ELR (cell line): Measurements from ENCODE around the gene QPRT.
"Not testable (repeated sequence)": the region's sequence is repeated elsewhere in the genome, so short reads cannot be mapped to it uniquely, and the experiment has no call there.

Experiments
- DNase-seq: peaks from one replicate; pipeline ENCODE4 v3.0.0-alpha.2; 2015; ENCODE audit warnings: low read depth

The QPRT gene

DNA sequence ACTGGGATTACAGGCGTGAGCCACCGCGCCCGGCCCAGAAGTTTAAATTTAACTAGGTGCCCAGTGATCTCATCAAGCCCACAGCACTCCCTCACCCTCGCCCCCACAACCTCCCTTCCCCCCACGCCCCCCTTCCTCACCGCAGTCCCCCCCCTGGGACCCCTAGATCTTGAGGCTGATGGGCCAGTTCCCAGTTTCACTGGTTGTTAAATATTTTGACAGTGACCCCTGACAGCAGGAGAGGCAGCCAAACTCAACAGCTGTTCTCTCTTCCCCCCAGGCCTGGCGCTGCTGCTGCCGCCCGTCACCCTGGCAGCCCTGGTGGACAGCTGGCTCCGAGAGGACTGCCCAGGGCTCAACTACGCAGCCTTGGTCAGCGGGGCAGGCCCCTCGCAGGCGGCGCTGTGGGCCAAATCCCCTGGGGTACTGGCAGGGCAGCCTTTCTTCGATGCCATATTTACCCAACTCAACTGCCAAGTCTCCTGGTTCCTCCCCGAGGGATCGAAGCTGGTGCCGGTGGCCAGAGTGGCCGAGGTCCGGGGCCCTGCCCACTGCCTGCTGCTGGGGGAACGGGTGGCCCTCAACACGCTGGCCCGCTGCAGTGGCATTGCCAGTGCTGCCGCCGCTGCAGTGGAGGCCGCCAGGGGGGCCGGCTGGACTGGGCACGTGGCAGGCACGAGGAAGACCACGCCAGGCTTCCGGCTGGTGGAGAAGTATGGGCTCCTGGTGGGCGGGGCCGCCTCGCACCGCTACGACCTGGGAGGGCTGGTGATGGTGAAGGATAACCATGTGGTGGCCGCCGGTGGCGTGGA, 15.6 kb downstream of the QPRT start:
- DNase-seq = no peak

DNA sequence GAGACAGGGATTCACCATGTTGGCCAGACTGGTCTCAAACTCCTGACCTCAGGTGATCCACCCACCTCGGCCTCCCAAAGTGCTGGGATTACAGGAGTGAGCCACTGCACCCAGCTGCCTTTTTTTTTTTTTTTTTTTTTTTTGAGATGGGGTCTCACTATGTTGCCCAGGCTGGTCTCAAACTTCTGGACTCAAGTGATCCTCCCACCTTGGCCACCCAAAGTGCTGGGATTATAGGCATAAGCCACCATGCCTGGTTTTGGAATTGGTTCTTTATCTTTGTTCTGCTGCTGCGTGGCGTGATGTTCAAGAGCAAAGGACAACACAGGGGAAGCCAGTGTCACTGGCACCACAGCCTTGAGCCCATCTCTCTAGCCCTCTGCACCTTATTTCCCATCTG, 16.7 kb downstream of the QPRT start:
- DNase-seq = not testable (repeated sequence)

DNA sequence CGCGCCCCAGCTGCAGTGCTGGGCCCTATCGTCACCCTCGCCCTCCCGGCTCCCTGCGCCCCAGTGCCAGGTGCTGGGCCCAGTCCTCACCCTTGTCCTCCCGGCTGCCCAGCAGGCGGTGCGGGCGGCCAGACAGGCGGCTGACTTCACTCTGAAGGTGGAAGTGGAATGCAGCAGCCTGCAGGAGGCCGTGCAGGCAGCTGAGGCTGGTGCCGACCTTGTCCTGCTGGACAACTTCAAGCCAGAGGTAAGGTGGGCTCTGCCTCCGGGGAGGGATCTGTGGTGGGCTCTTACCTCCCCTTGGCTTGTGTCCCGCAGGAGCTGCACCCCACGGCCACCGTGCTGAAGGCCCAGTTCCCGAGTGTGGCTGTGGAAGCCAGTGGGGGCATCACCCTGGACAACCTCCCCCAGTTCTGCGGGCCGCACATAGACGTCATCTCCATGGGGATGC, 17.9 kb downstream of the QPRT start:
- DNase-seq = no peak

DNA sequence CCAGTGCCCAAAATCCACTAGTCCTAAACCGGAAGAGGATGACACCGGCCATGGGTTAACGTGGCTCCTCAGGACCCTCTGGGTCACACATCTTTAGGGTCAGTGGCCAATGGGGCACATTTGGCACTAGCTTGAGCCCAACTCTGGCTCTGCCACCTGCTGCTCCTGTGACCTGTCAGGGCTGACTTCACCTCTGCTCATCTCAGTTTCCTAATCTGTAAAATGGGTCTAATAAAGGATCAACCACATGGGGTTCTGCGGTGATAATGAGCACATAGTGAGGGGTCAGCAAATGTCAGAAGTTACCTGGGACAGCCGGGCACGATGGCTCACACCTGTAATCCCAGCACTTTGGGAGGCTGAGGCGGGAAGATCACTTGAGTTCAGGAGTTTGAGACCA, 18.4 kb downstream of the QPRT start:
- DNase-seq = no peak

DNA sequence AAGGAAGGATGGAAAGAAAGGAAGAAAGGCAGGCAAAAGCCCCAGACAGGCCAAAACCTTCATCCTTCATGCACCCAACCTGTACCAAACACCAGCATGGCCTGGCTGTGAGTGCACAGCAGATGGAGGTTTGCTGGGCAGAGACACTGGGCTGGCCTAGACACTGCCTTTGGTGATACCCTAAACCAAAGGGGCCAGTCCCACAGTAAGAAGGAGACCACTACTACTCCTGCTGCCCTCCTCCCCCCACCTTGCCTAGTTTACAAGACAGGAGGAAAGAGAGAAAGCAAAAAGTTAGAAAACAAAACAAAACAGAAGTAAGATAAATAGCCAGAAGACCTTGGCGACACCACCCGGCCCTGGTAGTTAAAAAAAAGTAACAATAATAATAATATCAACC, 19.1 kb downstream of the QPRT start:
- DNase-seq = no peak

DNA sequence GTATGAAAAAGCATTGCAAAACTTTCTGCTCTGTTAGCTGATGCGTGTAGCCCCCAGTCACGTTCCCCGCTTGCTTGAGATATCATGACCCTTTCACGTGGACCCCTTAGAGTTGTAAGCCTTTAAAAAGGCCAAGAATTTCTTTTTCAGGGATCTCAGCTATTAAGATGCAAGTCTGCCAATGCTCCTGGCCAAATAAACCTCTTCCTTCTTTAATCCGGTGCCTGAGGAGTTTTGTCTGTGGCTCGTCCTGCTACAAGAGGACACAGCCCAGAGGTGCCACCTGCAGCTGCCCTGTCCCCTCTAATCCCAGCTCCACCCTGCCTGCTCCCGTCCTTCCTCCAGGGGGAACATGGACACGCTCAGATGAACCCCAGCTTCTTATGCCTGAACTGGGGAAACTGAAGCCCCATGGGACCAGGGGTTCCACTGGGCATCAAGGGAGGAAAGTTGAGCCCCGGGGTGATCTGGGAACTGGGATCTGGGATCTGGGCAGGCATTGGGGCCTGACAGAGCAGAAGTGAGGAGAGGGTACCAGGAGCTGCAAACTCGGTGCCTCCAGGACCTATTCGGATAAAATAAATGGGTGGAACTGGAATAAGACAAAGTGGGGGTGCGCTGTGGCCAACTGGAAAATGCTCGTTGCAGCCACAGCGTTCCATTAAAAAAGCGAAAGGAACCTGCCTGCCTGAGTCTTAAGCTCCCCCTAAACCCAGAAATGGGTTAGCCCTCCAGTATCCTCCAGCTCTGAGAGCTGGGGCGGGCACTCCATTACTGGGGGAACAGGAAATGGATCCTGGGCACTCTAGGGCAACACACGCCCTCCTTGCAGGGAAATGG, 19.7 kb downstream of the QPRT start:
- DNase-seq = no peak

DNA sequence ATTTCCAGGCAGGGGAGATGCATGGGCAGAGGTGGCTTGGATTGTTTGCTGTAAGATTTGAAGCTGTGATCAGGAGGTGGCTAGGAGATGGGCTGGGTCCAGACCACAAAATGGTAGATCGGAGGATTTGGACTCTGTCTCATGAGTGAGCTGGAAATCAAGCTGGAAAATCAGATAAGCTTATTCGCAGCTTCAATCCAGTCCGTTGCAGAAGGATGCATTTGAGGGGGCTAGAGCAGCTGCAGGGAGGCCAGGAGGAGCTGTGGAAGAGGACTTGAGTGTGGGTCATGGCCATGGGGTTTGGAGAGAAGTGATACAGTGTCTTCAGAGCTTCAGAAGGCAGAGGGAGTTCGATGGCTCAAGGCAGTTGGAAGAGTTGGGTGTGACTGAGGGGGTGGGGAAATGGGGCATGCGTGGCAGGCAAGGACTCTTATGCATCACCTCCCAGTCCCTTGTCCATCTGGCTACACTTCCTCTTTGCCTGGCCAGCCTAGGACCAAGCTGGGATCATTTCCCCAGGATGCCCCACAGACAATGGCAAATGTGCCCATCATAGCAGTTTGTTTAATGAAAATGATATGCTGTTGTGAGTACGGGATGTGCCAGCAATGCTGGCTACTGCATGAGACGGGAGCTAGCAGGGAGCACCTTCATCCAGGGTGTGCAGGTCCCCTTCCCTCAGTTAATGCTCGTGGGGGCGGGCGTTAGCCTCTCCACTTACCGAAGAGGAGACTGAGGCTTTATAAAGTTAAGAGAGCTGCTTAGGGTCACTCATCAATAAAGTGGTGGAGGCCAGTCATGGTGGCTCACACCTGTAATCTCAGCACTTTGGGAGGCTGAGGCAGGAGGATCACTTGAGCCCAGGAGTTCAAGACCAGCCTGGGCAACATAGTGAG, 20.6 kb downstream of the QPRT start:
- DNase-seq = no peak

DNA sequence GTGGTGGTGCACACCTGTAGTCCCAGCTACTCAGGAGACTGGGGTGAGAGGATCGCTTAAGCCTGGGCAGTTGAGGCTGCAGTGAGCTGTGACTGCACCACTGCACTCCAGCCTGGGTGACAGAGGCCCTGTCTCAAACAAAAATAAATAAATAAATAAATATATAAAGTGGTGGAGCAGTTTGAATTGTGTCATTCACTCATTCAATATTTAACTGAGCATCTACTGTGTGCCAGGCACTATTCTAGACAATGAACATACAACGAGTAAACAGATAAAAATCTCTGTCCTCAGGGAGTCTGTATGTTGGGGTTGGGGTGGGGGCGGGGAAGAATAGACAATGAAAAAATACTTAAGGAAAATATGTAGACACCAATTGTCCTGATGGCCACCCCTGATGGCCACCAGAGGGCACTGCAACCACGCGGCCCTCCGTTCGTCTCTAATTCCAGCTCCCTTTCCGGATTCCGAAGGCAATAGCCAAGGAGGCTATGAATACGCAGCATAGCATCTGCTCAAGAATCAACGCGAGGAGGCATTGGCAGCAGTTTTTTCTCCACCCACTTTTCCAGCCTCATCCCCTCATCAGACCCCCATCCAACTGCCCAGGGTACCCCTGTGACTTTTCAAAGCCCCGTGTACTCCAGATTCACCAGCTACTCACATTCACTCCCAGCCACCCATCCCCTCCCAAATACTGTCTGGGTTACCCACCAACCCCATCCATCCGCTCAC, 21.4 kb downstream of the QPRT start:
- DNase-seq = peak; percentile 87

DNA sequence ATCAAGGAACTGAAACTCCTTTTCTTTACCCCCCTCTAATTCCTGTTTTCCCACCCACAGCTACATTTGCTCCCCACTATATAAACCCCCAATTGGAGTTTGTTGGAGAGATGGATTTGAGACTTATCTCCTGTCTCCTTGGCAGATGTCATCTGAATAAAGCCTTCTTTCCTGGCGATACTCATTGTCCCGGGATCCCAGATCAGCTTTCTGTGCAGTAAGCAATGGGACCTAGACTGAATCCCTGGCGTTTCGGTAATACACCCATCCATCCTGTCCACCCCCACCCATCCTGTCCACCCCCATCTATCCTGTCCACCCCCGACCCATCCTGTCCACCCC, 22.2 kb downstream of the QPRT start:
- no peak for DNase-seq

DNA sequence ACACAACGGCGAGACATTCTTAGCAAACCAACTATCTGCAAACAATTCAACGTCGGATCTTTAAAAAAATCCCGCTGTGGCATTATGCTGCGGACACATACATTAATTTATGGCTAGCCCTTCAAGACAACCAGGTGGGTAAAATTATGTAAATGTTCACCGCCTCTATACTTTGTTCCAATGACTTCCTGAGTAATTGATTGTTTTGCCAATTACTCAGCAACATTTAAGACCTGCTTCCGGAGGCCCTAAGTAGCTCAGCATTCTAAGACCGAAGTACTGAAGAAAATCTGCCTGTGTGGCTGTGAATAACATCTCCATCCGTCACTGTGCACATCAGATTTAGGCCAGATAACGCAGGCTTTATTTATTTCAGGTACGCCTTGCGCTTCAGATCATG, 23.3 kb downstream of the QPRT start:
- no peak for DNase-seq

DNA sequence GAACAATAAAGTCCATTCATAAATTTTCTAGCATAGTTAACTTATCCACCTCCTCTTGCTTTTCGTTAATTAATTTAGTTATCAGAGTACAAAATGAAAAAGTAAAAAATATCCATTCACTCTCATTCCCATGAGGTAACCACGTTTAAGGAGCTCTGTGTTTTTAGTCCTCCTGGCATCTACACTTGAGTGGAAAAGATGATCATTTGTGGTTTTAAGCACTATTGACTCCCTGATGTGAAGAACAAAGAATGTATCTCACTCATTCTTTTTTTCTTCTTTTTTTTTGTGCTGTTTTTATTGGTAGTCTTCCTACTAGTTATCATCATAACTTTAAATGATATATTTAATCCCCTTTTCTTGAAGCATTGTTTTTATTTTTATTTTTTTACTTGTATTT, 26.1 kb downstream of the QPRT start:
- no peak for DNase-seq

DNA sequence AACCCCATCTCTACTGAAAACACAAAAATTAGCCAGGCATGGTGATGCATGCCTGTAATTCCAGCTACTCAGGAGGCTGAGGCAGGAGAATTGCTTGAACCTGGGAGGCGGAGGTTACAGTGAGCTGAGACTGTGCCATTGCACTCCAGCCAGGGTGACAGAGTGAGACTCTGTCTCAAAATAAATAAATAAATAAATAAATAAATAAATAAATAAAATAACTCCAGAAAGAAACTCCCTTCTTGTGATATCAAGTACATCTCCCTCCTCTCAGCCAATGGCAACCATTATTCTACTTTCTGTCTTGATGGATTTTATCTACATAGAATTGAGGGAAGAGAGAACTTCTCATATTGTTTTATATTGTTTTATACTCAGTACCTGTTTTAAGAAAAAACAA, 28.2 kb downstream of the QPRT start:
- not testable (repeated sequence) for DNase-seq

DNA sequence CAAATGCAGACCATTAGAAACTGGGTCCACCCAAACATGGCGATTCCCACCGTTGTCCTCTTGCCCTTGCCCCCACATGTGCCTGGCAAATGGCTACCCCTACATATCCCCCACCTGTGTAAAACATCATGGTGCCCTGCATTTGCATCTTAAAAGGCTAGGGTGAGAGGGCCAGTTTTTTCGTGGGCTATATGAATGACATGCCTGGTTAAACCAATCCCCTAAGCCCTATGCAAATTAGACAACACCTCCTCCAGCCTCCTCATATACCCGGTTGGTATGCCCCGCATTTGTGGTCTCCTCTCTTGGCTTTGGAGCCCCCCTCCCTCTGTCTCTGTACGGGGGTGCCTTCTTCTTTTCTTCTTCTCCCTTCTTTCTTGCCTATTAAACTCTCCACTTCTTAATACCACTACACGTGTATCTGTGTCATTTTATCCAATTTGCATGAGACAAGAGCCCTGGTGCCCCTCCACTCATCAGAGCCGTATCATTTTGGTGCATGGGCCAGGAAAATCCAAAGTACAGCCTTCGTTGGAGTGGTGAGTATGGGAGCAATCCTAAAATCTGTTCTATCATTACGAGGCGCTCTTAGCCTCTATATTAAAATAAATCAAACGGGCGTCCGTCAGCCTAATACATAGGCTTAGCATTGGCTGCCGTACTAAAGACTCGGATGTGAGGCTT, 30.1 kb downstream of the QPRT start:
- no peak for DNase-seq

DNA sequence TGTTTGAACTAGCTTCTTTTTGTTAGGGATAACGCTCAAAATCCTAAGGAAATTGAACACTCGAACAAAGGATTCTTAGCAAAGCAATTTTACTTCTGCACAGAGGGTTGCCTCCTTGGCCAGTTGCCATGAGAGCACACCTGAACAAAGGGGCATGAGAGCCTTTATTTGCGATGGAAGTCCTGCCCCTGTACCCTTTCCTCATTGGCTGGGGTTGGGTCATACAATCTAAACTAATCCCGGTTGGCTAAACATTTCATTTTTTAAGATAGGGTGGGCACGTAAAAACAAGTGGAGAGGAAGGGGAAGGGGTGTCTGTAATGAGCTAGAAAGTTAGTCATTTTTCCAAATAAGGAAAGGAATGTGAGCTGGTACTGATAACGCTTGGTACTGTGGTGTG, 30.7 kb downstream of the QPRT start:
- not testable (repeated sequence) for DNase-seq

DNA sequence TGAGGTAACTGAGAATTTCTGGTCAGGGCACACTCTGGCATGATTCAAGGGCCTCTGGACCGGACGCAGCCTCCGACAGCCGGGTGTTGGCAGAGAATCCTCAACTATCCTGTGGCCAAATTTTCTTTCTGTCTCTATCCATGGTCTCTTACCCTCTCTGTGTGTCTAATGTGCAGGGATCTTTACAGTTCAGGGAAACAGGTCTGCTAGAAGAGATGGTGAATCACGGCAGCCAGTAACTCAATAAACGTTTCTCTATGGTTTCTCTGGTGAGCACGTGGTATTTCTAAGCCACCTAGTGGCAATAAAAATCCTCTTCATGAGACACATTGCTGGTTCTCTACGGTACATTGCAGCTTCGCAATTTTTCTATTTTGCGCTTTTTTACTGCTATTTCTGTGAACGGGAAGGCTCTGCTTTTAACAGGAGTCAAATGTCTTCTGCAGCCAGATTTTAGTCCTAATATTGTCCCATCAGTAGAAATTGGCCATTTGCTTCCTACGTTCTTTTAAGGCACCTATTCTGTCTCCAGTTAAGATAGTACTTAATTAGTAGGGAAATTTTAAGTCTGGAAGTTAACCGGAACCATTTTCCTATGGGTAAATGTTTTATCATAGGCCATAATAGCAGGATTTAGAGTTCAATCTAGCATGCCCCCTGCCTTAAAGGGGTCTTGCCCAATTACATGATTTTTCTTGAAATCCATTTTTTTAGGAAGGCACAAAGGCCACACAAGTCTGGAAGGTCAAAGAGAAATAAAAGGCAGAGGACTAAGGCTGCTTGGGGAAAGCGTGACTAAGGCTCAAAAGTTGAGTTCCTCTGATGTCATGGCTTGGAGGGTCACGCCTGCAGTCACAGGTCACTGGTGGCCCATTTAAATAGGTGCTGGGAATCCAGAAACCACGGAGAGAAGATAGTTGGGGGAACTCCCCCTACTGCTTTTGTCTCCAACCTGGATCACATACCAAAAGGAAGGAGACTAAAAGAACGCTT, 31.5 kb downstream of the QPRT start:
- peak; percentile 85 for DNase-seq

DNA sequence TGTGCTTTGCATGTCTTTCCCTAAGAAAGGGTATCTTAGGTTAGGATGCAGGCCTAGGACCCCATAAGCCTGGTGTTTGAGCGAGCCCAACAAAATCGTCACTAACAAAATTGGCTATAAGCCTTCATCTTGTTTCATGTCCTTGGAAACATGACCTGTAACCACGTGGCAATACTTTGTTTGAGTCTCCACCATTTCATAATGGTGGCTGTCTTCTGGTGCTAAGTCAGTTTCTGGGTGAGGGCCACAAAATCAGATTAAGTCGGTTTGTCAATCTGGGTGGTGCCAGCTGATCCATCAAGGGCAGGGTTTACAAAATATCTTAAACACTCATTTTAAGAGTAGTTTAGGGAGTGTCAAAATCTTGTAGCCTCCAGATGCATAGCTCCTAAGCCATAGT, 33.8 kb downstream of the QPRT start:
- no peak for DNase-seq

DNA sequence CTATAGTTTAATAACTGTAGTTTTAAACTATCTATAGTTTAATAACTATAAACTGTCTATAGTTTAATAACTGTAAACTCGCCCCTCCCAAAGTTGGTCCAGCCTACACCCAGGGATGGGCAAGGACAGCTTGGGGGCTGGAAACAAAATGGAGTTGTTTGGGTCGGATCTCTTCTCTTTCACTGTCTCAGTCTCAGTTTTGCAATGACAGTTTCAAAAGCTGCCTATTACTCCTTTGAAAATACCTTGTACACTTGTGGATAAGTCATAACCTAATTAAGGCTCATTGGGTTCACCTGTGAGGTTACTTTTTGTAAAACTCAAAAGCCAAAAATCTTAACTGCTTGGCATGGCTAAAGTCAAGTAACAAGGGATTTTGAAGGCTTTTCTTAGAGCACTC, 35.4 kb downstream of the QPRT start:
- DNase-seq = no peak

DNA sequence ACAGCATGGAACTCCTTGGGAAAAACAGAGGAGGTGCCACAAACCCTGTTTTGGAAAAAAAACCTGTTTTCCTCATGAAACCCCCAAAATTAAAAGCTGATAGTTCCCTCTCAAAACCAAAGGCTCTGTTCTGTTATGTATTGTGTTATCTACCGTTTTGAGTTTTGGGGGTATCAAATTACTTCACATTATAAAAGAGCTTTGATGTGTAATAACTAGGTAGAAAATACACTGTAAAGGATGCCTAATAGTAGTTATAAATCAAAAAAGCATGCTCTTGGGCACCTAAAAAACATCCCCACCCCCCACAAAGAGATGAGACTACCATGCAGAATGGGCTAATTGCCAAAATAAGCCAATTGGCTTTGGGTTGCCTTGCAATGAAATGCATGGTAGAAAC, 36.0 kb downstream of the QPRT start:
- no peak for DNase-seq

DNA sequence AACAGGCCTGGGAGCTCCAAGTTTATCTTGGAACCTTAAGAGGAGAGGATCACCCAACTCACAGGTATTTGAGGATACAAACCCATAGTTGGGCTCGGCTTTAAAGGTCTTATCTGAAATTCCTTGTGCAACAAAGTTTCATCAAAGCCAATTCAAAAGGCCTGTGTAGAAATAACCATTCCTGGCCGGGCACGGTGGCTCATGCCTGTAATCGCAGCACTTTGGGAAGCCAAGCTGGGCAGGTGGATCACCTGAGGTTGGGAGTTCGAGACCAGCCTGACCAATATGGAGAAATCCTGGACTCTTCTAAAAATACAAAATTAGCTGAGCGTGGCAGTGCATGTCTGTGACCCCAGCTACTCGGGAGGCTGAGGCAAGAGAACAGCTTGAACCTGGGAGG, 38.1 kb downstream of the QPRT start:
- DNase-seq = no peak

DNA sequence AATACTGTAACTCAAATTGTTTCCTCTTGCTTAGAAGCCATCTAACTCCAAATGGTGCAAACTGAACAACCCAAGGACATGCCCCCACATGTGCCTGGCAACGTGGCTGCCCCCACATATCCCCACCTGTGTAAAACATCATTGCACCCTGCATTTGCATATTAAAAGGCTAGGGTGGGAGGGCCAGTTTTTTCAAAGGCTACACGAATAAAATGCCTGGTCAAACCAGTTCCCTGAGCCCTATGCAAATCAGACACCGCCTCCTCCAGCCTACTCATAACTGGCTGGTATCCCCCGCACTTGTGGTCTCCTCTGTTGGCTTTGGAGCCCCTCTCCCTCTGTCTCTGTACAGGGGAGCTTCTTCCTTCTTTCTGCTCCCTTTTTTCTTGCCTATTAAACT, 40.1 kb downstream of the QPRT start:
- no peak for DNase-seq
